ENCODE measurements around the gene LPP. TPM values are rescaled to one million over a fixed set of nuclear protein-coding genes. Genes with fewer than 3 reads are reported as not detected.

Gene LPP
- polyA plus RNA-seq, 1 donor (not counting 4 experiments of a cell fraction or from before 2014, with no cell fraction given), result 16.0 TPM

DNA sequence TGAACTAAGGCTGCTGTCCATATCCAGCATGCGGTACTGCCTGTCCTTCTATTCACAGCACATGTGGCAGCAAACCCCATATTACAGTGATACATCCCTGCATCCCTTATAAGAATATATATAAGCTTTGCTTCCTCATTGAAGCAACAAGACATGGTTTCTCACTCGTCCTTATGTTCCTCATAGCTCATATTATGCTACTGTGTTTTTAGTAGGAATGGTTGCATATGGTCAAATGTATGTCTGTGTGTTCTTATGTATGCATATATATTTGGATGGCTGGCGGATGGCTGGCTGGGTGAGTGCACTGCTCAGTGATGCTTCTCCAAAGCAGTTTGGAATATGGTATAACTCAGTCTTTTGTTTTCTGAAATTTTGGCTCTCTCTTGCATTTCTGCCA, 254.9 kb downstream of the LPP start:
- FAIRE-seq, result no peak

DNA sequence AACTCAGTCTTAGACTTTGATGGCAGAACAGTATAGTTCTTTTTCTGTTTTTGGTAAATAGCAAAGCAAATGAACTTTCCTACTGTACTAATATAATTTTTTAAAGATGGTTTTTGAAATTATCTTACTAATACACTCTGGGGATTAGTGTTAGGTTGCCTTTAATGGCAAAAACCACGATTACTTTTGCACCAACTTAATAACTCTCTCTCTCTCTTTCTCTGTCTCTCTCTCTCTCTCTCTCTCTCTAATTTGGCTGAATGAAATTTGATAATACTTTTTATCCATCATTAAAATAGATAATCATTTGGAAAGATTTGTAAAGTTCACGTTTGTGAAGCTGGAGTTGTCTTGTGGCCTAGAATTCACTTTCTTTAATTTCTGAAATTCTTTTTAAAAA, 257.8 kb downstream of the LPP start:
- no peaks in the 10 kb centered on the region for H3K27me3 ChIP-seq (ENCODE audit: control insufficient read depth, extremely low read depth, insufficient read depth, low read length)
- no peak for DNase-seq (ENCODE audit: low read depth, low spot score)
- H3K9me3 ChIP-seq (ENCODE audit: control insufficient read depth, low read depth, low read length), result no peaks in the 10 kb centered on the region
- H3K4me2 ChIP-seq (ENCODE audit: control insufficient read depth, extremely low read depth, insufficient read depth, low read depth, low read length), result no peak overlapping the region
- no peaks in the 10 kb centered on the region for H3K79me2 ChIP-seq (ENCODE audit: control insufficient read depth, insufficient read depth, low read length)
- no peaks in the 10 kb centered on the region for H3K9me1 ChIP-seq (ENCODE audit: control insufficient read depth, extremely low read depth, insufficient read depth, low read length)
- H3K9ac ChIP-seq (ENCODE audit: control insufficient read depth, extremely low read depth, insufficient read depth, low read length), result no peak overlapping the region
- H3K4me1 ChIP-seq (ENCODE audit: control insufficient read depth, extremely low read depth, insufficient read depth, low read length), result no peaks in the 10 kb centered on the region
- H2AFZ ChIP-seq (ENCODE audit: control insufficient read depth, low read length), result no peak overlapping the region
- dilution Hi-C loops (cut with MboI; ENCODE audit: extremely low pct_ligation_motif_present, low sequenced_read_pairs), result no loop called here
- H3K4me3 ChIP-seq (ENCODE audit: control insufficient read depth in 2 of 3, extremely low read depth in 1 of 3, insufficient read depth in 2 of 3, low read depth in 1 of 3, low read length in 3 of 3), result no peak overlapping the region
- no peak overlapping the region for H3K27ac ChIP-seq (ENCODE audit: control insufficient read depth, insufficient read depth, low read length)
- FAIRE-seq, result no peak
- no peaks in the 10 kb centered on the region for H4K20me1 ChIP-seq (ENCODE audit: control insufficient read depth, extremely low read depth, insufficient read depth, low read length)
- TF ChIP-seq, protein P1, sequence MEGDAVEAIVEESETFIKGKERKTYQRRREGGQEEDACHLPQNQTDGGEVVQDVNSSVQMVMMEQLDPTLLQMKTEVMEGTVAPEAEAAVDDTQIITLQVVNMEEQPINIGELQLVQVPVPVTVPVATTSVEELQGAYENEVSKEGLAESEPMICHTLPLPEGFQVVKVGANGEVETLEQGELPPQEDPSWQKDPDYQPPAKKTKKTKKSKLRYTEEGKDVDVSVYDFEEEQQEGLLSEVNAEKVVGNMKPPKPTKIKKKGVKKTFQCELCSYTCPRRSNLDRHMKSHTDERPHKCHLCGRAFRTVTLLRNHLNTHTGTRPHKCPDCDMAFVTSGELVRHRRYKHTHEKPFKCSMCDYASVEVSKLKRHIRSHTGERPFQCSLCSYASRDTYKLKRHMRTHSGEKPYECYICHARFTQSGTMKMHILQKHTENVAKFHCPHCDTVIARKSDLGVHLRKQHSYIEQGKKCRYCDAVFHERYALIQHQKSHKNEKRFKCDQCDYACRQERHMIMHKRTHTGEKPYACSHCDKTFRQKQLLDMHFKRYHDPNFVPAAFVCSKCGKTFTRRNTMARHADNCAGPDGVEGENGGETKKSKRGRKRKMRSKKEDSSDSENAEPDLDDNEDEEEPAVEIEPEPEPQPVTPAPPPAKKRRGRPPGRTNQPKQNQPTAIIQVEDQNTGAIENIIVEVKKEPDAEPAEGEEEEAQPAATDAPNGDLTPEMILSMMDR (optimal IDR thresholded peaks at IDR 0.05 in 1 of 3, IDR thresholded peaks at IDR 0.05 in 1 of 3, conservative IDR thresholded peaks at IDR 0.05 in 1 of 3; ENCODE audit: extremely low read depth in 1 of 3, insufficient read depth in 2 of 3, low read length in 3 of 3), result no peak
- no peak for TF ChIP-seq EZH2 (IDR thresholded peaks at IDR 0.05; ENCODE audit: low read length)
- peaks cover 0 to 5% of the 10 kb centered on the region in 2 experiments for H3K36me3 ChIP-seq (ENCODE audit: control insufficient read depth in 2 of 2, extremely low read depth in 1 of 2, insufficient read depth in 2 of 2, low read length in 2 of 2)

More for the DNA sequence above, 254.9 kb downstream of the LPP start:
- H3K4me3 ChIP-seq (ENCODE audit: control insufficient read depth in 2 of 3, extremely low read depth in 1 of 3, insufficient read depth in 2 of 3, low read depth in 1 of 3, low read length in 3 of 3), result no peak overlapping the region
- H3K27ac ChIP-seq (ENCODE audit: control insufficient read depth, insufficient read depth, low read length), result no peak overlapping the region
- no peaks in the 10 kb centered on the region for H4K20me1 ChIP-seq (ENCODE audit: control insufficient read depth, extremely low read depth, insufficient read depth, low read length)
- dilution Hi-C loops (cut with MboI; ENCODE audit: extremely low pct_ligation_motif_present, low sequenced_read_pairs), result no loop called here
- H3K9me3 ChIP-seq (ENCODE audit: control insufficient read depth, low read depth, low read length), result no peaks in the 10 kb centered on the region
- H3K27me3 ChIP-seq (ENCODE audit: control insufficient read depth, extremely low read depth, insufficient read depth, low read length), result no peaks in the 10 kb centered on the region
- TF ChIP-seq, protein P1 (optimal IDR thresholded peaks at IDR 0.05 in 1 of 3, IDR thresholded peaks at IDR 0.05 in 1 of 3, conservative IDR thresholded peaks at IDR 0.05 in 1 of 3; ENCODE audit: extremely low read depth in 1 of 3, insufficient read depth in 2 of 3, low read length in 3 of 3), result no peak
- TF ChIP-seq EZH2 (IDR thresholded peaks at IDR 0.05; ENCODE audit: low read length), result no peak
- no peak overlapping the region for H2AFZ ChIP-seq (ENCODE audit: control insufficient read depth, low read length)
- H3K9ac ChIP-seq (ENCODE audit: control insufficient read depth, extremely low read depth, insufficient read depth, low read length), result no peak overlapping the region
- H3K4me2 ChIP-seq (ENCODE audit: control insufficient read depth, extremely low read depth, insufficient read depth, low read depth, low read length), result no peak overlapping the region
- no peaks in the 10 kb centered on the region for H3K9me1 ChIP-seq (ENCODE audit: control insufficient read depth, extremely low read depth, insufficient read depth, low read length)
- DNase-seq (ENCODE audit: low read depth, low spot score), result no peak
- peaks cover 0 to 7% of the 10 kb centered on the region in 2 experiments for H3K36me3 ChIP-seq (ENCODE audit: control insufficient read depth in 2 of 2, extremely low read depth in 1 of 2, insufficient read depth in 2 of 2, low read length in 2 of 2)
- H3K4me1 ChIP-seq (ENCODE audit: control insufficient read depth, extremely low read depth, insufficient read depth, low read length), result no peaks in the 10 kb centered on the region
- H3K79me2 ChIP-seq (ENCODE audit: control insufficient read depth, insufficient read depth, low read length), result no peaks in the 10 kb centered on the region

Measured in keratinocyte (primary cell).